Transverse colon (tissue), 4 donors: ENCODE measurements around the gene PRR33. TPM values are rescaled to one million over a fixed set of nuclear protein-coding genes. Genes with fewer than 3 reads are reported as not detected.

Experiments used
- DNase-seq: peaks from one replicate; pipeline ENCODE4 v3.0.0-alpha.2; 2019
- H3K27ac ChIP-seq, 4 donors: fragments of 200-600 bp; sonication (generic); 2 replicates each; pipeline ENCODE4 v1.5.1; 2016 to 2018; ENCODE audit warnings: inconsistent platforms in 4 of 4
- H3K27me3 ChIP-seq: fragments of 200-600 bp; sonication (generic); 2 replicates; pipeline ENCODE4 v1.5.1; 2017; ENCODE audit warnings: inconsistent platforms
- H3K36me3 ChIP-seq, 4 donors: fragments of 200-600 bp; sonication (generic); 2 replicates each; pipeline ENCODE4 v1.5.1; 2017 to 2019; ENCODE audit warnings: inconsistent platforms in 4 of 4
- H3K4me1 ChIP-seq, 4 donors: fragments of 200-600 bp; sonication (generic); 2 replicates each; pipeline ENCODE4 v1.5.1; 2017 to 2020; ENCODE audit warnings: inconsistent platforms in 4 of 4
- H3K4me3 ChIP-seq, 4 donors: fragments of 200-600 bp; sonication (generic); 1 replicate in 1 of 4; 2 replicates in 3 of 4; pipeline versions ENCODE4 v1.5.1 to v1.6.1; 2017 to 2019; ENCODE audit warnings: inconsistent platforms in 4 of 4
- H3K9me3 ChIP-seq, 2 donors: fragments of 200-600 bp; sonication (generic); 2 replicates each; pipeline ENCODE4 v1.5.1; 2017 to 2019; ENCODE audit warnings: inconsistent platforms in 2 of 2
- CTCF ChIP-seq, 5 experiments: fragments of 200-600 bp in 3 of 5; fragments of 450-650 bp in 2 of 5; sonication (generic) in 3 of 5; IDR thresholded peaks; 1 replicate in 2 of 5; 2 replicates in 3 of 5; pipeline ENCODE4 v1.5.1; 2016 to 2017; ENCODE audit warnings: antibody characterized with exemption in 5 of 5, inconsistent platforms in 3 of 5, mild to moderate bottlenecking in 2 of 5, moderate library complexity in 1 of 5
- EP300 ChIP-seq: sonication (generic); formaldehyde crosslinking; IDR thresholded peaks from one replicate; pipeline ENCODE4 v1.6.1; 2017; ENCODE audit warnings: antibody characterized with exemption, low read depth
- POLR2A ChIP-seq: fragments of 450-650 bp; IDR thresholded peaks from one replicate; pipeline ENCODE4 v1.6.1; 2016; ENCODE audit warnings: antibody characterized with exemption, mild to moderate bottlenecking, moderate library complexity
- POLR2AphosphoS5 ChIP-seq, 3 donors: sonication (generic); formaldehyde crosslinking; IDR thresholded peaks; one replicate each; pipeline ENCODE4 v1.6.1; 2016; ENCODE audit warnings: antibody characterized with exemption in 3 of 3
- WGBS, 2 donors: methylation state at CpG; one replicate each; pipeline ENCODE4 v1.1.5; 2018; ENCODE audit warnings: low coverage in 1 of 2; 5-methylcytosine and 5-hydroxymethylcytosine counted together
- in situ Hi-C, 4 donors: fragments of 200-750 bp; cut with MboI; loops; one replicate each; pipeline versions ENCODE4 v1.15.0 to v1.15.1; 2017; ENCODE audit warnings: low sequenced_read_pairs in 3 of 4, low pct_ligation_motif_present in 1 of 4, low pct_unique_long_range_greater_than_20kb in 1 of 4
- intact Hi-C: fragments of 100-400 bp; cut with DNase I; formaldehyde crosslinking; loops from one replicate; pipeline ENCODE4 v1.15.1; 2023; ENCODE audit warnings: low total_unique reads
- total RNA-seq, 4 donors: library from RNA; depleted of rRNA; stranded (reverse); fragments of >200 nt; gene quantifications; one replicate each; pipeline ENCODE4 v1.1.0, GENCODE V29; 2016

Gene PRR33
- total RNA-seq, 4 donors from 2014 or later: not detected

DNA sequence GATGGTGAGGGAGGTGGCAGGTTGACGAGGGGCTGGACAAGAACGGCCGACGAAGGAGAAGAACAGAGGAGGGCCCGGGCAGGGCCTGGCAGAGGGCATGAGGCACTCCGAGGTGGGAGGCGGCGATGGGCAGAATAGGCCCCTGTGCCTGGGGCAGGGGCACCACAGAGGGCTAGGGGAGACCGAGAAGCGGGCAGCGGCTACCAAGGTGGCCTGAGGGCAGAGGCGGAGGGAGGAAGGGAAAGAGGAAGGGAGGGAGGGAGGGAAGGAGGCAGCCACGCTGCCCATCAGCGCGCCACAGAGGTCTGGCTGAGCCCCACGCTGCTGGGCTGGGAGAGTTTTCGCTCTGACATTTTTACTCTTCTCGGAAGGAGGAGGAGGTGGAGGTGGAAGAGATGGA lies 27.5 kb downstream of the PRR33 start:
- DNase-seq: no peak
- WGBS, 2 donors: 65% methylated on average over 18 of the region's 18 CpGs; no CpG with 5 or more reads in 1 of the 2 donors
- H3K4me3 ChIP-seq: peak overlapping the region in 3 of 4 donors; percentile 1 to 25 (median 10)
- in situ Hi-C loops (no loop called here), intact Hi-C loops (no loop called here)
- peak overlapping the region; percentile 68 to 86 (median 82) for H3K27ac ChIP-seq
- no peaks in the 10 kb centered on the region for H3K27me3 ChIP-seq
- H3K4me1 ChIP-seq: peaks cover 22 to 39% (median 30%) of the 10 kb centered on the region in 4 donors
- no peaks in the 10 kb centered on the region for H3K9me3 ChIP-seq
- TF ChIP-seq POLR2AphosphoS5 (IDR thresholded peaks at IDR 0.05): no peak
- TF ChIP-seq POLR2A: no peak
- TF ChIP-seq CTCF (IDR thresholded peaks at IDR 0.05): no peak
- no peak for TF ChIP-seq EP300
- H3K36me3 ChIP-seq: no peaks in the 10 kb centered on the region

DNA sequence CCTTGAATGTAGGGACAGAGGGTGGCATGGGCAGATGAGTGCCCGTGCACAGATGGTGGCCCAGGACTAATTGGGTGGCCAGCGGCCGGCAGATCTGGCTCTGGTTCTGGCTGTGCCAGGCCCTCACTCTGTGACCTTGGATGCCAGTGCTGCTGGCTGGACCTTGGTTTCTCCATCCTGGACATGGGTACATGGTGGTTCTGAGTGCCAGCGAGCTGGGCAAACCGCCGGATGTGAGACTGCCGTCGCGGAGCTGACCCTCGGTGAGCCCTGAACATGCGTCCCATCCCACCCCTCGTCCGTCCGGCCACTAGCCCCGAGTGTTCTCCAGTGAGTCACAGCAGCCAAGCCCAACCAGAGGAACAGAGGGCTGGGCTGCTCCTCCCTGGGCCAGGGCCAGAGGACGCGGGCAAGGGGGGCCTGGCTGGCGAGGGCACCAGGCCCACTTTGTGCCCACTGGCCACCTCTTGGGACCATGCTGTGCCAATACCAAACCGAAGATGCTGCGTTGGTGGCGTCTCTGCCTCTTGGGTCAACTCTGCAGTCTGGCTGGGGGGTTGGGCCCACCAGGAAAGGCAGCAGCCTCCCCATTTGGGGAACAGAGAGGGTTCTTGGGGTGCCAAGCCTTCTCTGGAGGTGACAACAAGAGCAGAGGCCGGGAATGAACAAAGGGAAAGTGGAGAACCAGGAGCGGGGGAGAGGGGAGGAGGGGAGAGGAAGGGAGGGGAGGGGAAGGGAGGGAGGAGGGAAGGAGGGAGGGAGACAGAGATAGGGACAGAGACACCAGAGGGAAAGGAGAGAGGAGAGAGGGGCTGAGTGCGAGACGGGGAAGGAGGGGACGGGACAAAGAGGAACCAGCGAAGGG lies 28.1 kb downstream of the PRR33 start:
- Histone ChIP-seq H3K27me3 (no peaks in the 10 kb centered on the region), H3K9me3 (no peaks in the 10 kb centered on the region), H3K4me3 (peak overlapping the region in 1 of 4 donors; percentile 25), H3K4me1 (peaks cover 22 to 39% (median 29%) of the 10 kb centered on the region in 4 donors), H3K27ac (peak overlapping the region; percentile 68 to 86 (median 82)), H3K36me3 (no peaks in the 10 kb centered on the region)
- intact Hi-C loops (no loop called here), in situ Hi-C loops (no loop called here)
- TF ChIP-seq EP300: no peak
- TF ChIP-seq CTCF (IDR thresholded peaks at IDR 0.05): no peak
- TF ChIP-seq POLR2A: no peak
- TF ChIP-seq POLR2AphosphoS5 (IDR thresholded peaks at IDR 0.05): peak in 2 of 3 donors; percentile 38 to 50
- 52 to 60% methylated on average over 1 to 26 of the region's 27 CpGs for WGBS, 2 donors
- peak; percentile 66 for DNase-seq

DNA sequence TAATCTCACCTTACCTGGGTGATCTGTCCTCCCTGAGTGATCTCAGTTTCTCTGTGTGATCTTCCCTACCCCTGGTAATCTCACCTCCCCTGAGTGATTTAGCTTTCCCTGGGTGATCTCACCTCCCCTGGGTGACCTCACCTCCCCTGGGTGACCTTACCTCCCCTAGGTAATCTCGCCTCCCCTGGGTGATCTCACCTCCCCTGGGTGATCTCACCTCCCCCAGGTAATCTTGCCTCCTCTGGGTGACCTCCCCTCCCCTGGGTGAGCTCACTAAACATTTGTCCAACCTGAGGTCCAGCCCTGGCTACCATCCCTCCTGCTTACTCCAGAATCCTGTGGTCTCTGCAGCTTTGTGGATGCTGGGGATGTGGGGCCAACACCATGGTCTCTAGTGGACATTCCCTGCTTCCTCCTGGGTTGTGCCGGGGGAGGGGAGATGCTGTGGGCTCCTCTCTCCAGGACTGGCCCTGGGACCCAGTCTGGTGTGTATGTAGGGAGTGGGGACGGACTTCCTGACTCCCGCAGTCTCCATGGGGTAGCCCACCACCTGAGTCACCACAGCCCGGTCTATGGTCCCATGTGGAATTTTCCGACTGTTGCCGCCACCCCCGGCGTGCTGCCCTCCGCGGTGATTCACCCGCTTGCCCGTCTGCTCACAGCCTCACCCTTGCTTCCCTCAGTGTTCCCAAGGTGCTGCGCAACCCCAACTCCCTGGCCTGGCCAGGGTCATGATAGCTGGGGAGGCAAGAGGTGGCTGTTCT lies 28.9 kb downstream of the PRR33 start:
- WGBS, 2 donors: 70 to 100% methylated on average over 1 to 13 of the region's 14 CpGs
- in situ Hi-C loops (no loop called here), intact Hi-C loops (no loop called here)
- Histone ChIP-seq H3K27me3 (no peaks in the 10 kb centered on the region), H3K4me1 (peaks cover 22 to 32% (median 27%) of the 10 kb centered on the region in 4 donors), H3K9me3 (no peaks in the 10 kb centered on the region), H3K36me3 (no peaks in the 10 kb centered on the region), H3K4me3 (no peak overlapping the region), H3K27ac (peak overlapping the region; percentile 68 to 86 (median 82))
- no peak for TF ChIP-seq EP300
- TF ChIP-seq POLR2AphosphoS5 (IDR thresholded peaks at IDR 0.05): no peak
- TF ChIP-seq CTCF (IDR thresholded peaks at IDR 0.05): no peak
- no peak for TF ChIP-seq POLR2A
- DNase-seq: no peak
